Measurements from ENCODE around the gene LRP8.

- TF ChIP-seq HBP1 (CRISPR knock-in tag; IDR thresholded peaks at IDR 0.05) = no peak
- TF ChIP-seq EZH2 (IDR thresholded peaks at IDR 0.05; ENCODE audit: borderline replicate concordance, low read depth, low read length) = no peak
- no peak for TF ChIP-seq POLR2AphosphoS5 (IDR thresholded peaks at IDR 0.05; ENCODE audit: control insufficient read depth, insufficient read depth, low read depth, low read length)
- TF ChIP-seq HCFC1 (IDR thresholded peaks at IDR 0.05; ENCODE audit: low read depth, low read length) = no peak
- no peak for TF ChIP-seq CTCF (IDR thresholded peaks at IDR 0.05 in 2 of 3, conservative IDR thresholded peaks at IDR 0.05 in 1 of 3; ENCODE audit: insufficient read depth in 2 of 3, low read depth in 1 of 3, low read length in 3 of 3)
- no peak for TF ChIP-seq SAP30 (IDR thresholded peaks at IDR 0.05; ENCODE audit: borderline replicate concordance, insufficient read depth, low read depth, low read length, poor library complexity, severe bottlenecking)
- TF ChIP-seq ELK1 (CRISPR knock-in tag; IDR thresholded peaks at IDR 0.05) = no peak
- no peak for TF ChIP-seq VEZF1 (CRISPR knock-in tag; IDR thresholded peaks at IDR 0.05)
- no peak for TF ChIP-seq ZNF274 (IDR thresholded peaks at IDR 0.05; ENCODE audit: borderline replicate concordance, low read depth, low read length)
Measured at GRCh38 chr1:53332833-53333232, 5.0 kb upstream of the LRP8 start.

Measured in K562 (cell line).